ENCODE data around the gene LDLRAP1.

Gene LDLRAP1

GRCh38 chr1:25573591-25573930 lies 30.2 kb downstream of the LDLRAP1 start:
- DNase-seq (ENCODE audit: extremely low read depth, low read depth): no peak
- TF ChIP-seq CTCF (IDR thresholded peaks at IDR 0.05; ENCODE audit: low read depth, low read length): no peak

- no peak for DNase-seq (ENCODE audit: extremely low read depth, low read depth)
- no peak for TF ChIP-seq CTCF (IDR thresholded peaks at IDR 0.05; ENCODE audit: low read depth, low read length)
Measured at GRCh38 chr1:25573961-25574360, 30.6 kb downstream of the LDLRAP1 start.

- no peak for DNase-seq (ENCODE audit: extremely low read depth, low read depth)
- no peak for TF ChIP-seq CTCF (IDR thresholded peaks at IDR 0.05; ENCODE audit: low read depth, low read length)
Measured at GRCh38 chr1:25575191-25575590, 31.8 kb downstream of the LDLRAP1 start.

GRCh38 chr1:25576459-25577133 lies 33.2 kb downstream of the LDLRAP1 start:
- no peak for DNase-seq (ENCODE audit: extremely low read depth, low read depth)

GRCh38 chr1:25577134-25577920 lies 33.9 kb downstream of the LDLRAP1 start:
- TF ChIP-seq CTCF (IDR thresholded peaks at IDR 0.05; ENCODE audit: low read depth, low read length): no peak
- DNase-seq (ENCODE audit: extremely low read depth, low read depth): no peak

More at GRCh38 chr1:25576459-25577133, 33.2 kb downstream of the LDLRAP1 start:
- no peak for TF ChIP-seq CTCF (IDR thresholded peaks at IDR 0.05; ENCODE audit: low read depth, low read length)

DNA sequence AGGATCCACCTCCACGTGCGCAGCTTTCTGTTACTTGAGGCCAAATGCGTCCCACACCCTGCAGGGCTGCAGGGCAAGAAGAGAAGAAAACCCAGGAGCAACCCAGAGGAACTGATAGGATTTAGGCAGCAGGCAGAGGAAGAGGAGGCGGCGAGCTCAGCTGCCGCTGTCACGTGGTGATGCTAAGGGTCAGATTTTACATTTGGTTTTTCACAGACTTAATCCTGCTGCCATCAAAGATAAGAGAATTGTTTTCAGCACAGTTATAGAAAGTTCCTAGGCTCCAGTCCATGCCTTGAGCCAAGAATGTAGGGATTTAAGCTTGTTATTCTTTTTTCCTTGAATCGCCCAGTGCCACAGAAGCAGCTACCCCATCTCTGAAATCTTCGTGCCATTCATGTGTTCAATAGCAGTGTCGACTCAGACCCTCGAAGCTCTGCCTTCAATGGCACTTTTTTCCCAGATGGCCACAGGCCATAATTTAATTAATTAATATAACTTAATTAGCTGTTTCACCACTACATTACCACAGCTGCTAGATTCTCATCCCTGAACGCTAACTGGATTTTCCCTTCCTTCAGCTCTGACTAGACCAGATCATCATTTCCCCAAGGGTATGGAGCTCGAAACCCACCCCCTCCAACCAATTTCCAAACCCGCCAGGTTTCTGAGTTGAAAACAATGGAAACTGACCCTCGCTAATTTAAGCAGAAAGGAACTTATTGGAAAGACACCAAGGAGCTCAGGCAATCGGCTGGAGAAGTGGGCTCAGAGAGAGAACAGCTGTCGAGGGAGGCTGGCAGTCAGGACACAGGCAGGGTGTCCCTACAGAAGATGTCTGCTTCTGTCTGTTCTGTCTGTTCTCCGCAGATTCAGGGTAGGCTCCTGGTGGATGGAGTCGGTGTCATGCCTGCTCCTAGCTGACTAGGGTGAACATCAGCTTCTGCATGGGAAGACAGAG lies 36.2 kb downstream of the LDLRAP1 start:
- TF ChIP-seq CTCF (IDR thresholded peaks at IDR 0.05; ENCODE audit: low read depth, low read length): no peak

More for the DNA sequence above, 36.2 kb downstream of the LDLRAP1 start:
- DNase-seq (ENCODE audit: extremely low read depth, low read depth): no peak
